Measurements from ENCODE around the gene SETD4.
"Not testable (repeated sequence)": the region's sequence is repeated elsewhere in the genome, so short reads cannot be mapped to it uniquely, and the experiment has no call there.

Gene SETD4

GRCh38 chr21:36077758-36078157, 17.4 kb upstream of the SETD4 start:
- no peak for DNase-seq

- DNase-seq, result no peak
These were observed 16.7 kb upstream of the SETD4 start for GRCh38 chr21:36076878-36077655.

- DNase-seq, result no peak
These were observed 15.6 kb upstream of the SETD4 start for GRCh38 chr21:36075953-36076352.

GRCh38 chr21:36075171-36075570, 14.8 kb upstream of the SETD4 start:
- DNase-seq, result no peak

- DNase-seq, result not testable (repeated sequence)
These were observed 13.6 kb upstream of the SETD4 start for GRCh38 chr21:36073911-36074310.

GRCh38 chr21:36073181-36073580, 12.9 kb upstream of the SETD4 start:
- DNase-seq, result no peak

GRCh38 chr21:36072453-36073162, 12.3 kb upstream of the SETD4 start:
- no peak for DNase-seq

GRCh38 chr21:36070999-36071398, 10.7 kb upstream of the SETD4 start:
- no peak for DNase-seq

- no peak for DNase-seq
These were observed 9.6 kb upstream of the SETD4 start, which contains the start of gene CBR1 for GRCh38 chr21:36069713-36070583. TSS of gene CBR1 (plus strand) at chr21:36070024. CDS start at chr21:36070116, 92 bp downstream.

GRCh38 chr21:36068748-36069398, 8.5 kb upstream of the SETD4 start:
- no peak for DNase-seq

GRCh38 chr21:36065497-36066036, 5.2 kb upstream of the SETD4 start:
- DNase-seq, result peak; percentile 14 to 34

- no peak for DNase-seq
These were observed 3.7 kb upstream of the SETD4 start for GRCh38 chr21:36064085-36064460.

- no peak for DNase-seq
These were observed 3.2 kb upstream of the SETD4 start for GRCh38 chr21:36063375-36064084.

GRCh38 chr21:36061445-36061844, 1.1 kb upstream of the SETD4 start:
- no peak for DNase-seq

- peak in 1 of 2 experiments; percentile 33 for DNase-seq
These were observed 535 bp downstream of the SETD4 start for GRCh38 chr21:36059823-36060158.

GRCh38 chr21:36055551-36055950, 4.8 kb downstream of the SETD4 start:
- no peak for DNase-seq

GRCh38 chr21:36053715-36054062, 6.6 kb downstream of the SETD4 start:
- no peak for DNase-seq

GRCh38 chr21:36052860-36053714, 7.2 kb downstream of the SETD4 start:
- no peak for DNase-seq

GRCh38 chr21:36048357-36048756, 12.0 kb downstream of the SETD4 start:
- no peak for DNase-seq

GRCh38 chr21:36047139-36047538, 13.2 kb downstream of the SETD4 start:
- no peak for DNase-seq

GRCh38 chr21:36045993-36046392, 14.3 kb downstream of the SETD4 start:
- DNase-seq, result no peak
